HG02970 (cell line): Measurements from ENCODE around the gene LRWD1.
"Not testable (repeated sequence)": the region's sequence is repeated elsewhere in the genome, so short reads cannot be mapped to it uniquely, and the experiment has no call there.

Experiments used
- ATAC-seq: cut with Tn5 transposase; IDR thresholded peaks from one replicate; pipeline ENCODE4 v1.9.1; 2021; ENCODE audit warnings: mild to moderate bottlenecking, moderate library complexity, moderate number of reproducible peaks; ENCODE audit not compliant: unreplicated experiment, low FRiP score

Gene LRWD1

DNA sequence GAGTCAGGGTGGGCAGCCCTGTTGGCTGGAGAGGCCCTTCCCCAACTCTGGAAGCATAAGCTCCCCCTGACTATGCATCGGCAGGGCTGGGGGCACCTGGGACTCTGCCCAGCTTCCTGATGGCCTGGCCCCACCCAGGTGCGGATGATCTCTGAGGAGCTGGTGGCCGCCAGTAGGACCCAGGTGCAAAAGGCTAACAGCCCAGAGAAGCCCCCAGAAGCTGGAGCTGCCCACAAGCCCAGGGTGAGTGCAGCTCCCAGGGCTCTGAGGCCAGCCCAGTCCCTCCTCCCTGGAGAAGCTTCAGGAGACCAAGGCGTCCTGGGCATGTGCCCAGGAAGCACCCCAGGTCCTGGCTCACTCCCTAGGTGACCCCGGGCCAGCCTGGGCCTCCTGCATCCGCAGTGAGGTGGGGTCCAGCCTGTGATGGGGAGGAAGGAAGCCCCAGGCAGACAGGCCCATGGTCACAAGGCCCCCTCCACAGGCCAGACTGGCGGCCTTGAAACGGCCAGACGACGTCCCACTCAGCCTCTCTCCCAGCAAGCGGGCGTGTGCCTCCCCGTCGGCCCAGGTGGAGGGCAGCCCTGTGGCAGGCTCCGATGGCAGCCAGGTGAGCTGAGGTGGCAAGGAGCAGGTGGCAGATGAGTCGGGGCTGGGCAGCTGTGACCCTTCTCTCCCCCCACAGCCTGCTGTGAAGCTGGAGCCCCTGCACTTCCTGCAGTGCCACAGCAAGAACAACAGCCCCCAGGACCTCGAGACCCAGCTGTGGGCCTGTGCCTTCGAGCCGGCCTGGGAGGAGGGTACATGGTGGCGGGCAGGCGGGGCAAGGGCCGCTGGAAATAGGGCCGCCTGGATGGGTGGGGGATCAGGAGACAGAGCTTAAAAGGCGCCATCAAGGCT lies 3.0 kb downstream of the LRWD1 start:
- ATAC-seq: no peak

GRCh38 chr7:102468478-102469350 lies 3.9 kb downstream of the LRWD1 start:
- no peak for ATAC-seq

DNA sequence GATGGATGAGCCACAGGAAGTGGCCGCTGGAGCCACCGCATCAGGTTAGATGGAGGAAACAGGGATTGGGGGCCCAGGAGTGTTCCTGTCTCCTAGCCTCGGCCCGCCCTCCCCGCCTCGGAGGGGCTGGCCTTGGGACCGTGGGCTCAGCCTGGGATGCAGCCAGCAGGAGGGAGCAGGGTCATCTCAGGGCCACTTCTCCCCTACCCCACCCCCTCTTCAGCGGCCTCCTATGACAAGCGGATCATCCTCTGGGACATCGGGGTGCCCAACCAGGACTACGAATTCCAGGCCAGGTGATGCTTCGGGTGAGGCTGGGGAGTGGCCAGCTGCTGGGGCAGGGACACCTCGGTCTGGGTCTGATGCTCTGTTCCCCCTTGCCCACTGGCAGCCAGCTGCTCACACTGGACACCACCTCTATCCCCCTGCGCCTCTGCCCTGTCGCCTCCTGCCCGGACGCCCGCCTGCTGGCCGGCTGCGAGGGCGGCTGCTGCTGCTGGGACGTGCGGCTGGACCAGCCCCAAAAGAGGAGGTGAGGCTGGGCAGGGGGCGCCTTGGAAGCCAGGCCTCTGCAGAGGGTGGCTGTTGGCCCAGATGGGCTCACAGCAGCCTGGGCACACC lies 4.7 kb downstream of the LRWD1 start:
- ATAC-seq: no peak

- ATAC-seq: no peak
These were observed 5.4 kb downstream of the LRWD1 start for GRCh38 chr7:102469972-102470825.

DNA sequence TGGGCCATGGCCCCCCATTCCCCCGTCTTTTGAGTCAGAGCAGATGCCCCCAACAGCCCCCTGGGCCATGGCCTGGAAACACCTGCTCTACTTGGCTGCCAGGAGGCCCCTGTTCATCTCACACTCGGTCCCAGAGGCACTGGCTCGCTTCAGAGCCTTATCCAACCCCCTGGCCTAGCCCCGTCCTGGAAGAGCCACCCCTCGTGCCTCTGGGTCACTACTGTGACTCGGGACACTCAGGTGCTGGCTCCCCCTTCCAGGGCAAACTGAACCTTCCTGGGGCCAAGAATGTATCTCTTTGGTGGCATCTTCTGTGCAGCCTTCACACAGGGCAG lies 7.0 kb downstream of the LRWD1 start:
- no peak for ATAC-seq

DNA sequence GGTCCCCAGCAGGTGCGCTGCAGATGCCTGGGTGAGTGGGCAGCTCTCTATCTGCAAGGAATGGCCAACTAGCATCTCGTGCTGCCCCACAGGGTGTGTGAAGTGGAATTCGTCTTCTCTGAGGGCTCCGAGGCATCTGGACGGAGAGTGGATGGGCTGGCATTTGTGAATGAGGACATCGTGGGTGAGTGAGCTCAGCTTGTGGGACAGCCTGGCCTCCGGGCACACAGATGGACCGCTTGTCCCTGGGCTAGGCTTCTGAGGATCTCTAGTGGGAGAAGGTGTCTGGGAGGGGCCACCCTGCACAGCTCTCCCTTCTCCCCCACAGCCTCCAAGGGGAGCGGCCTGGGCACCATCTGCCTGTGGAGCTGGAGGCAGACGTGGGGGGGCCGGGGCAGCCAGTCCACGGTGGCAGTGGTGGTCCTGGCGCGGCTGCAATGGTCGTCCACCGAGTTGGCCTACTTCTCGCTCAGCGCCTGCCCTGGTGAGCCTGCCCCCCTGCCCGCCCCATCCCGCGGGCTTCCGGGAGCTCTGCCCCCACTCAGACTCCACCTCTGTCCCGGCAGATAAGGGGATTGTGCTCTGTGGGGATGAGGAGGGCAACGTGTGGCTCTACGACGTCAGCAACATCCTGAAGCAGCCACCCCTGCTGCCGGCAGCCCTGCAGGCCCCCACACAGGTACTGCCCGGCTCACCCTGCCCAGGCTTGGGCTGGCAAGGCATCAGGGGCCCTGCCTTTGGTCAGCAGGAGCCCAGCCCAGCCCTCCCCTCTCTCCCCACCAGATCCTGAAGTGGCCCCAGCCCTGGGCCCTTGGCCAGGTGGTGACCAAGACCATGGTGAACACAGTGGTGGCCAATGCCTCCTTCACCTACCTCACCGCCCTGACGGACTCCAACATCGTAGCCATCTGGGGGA lies 7.6 kb downstream of the LRWD1 start:
- no peak for ATAC-seq

GRCh38 chr7:102473271-102473991 lies 8.6 kb downstream of the LRWD1 start:
- no peak for ATAC-seq

GRCh38 chr7:102474116-102474515 lies 9.3 kb downstream of the LRWD1 start:
- ATAC-seq: not testable (repeated sequence)

- ATAC-seq: not testable (repeated sequence)
These were observed 10.1 kb downstream of the LRWD1 start for GRCh38 chr7:102474736-102475435.

- ATAC-seq: peak; percentile 91
These were observed 13.8 kb downstream of the LRWD1 start, which contains the start of gene POLR2J for GRCh38 chr7:102478314-102479208. TSS of gene POLR2J (minus strand) at chr7:102478922. CDS start at chr7:102478860, 62 bp downstream.

DNA sequence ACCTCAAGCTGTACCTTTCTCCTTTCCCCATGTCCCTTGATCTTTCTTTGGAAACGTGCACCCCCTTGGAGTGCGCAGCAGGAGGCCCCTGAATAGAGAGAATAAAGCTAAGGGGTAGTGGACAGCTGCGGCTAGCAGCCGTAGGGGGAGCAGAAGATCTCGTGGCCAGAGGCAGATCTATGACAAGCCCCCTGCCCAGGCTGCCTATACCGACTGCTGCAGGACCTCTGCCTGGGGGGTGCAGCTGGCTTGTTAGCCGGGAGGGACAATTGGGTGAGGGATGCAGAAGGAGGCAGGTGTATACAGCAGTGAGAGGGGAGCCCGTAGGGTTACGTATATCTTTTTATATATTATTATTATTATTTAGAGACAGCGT lies 14.4 kb downstream of the LRWD1 start:
- ATAC-seq: peak; percentile 30

- not testable (repeated sequence) for ATAC-seq
These were observed 15.3 kb downstream of the LRWD1 start for GRCh38 chr7:102479982-102480637.

DNA sequence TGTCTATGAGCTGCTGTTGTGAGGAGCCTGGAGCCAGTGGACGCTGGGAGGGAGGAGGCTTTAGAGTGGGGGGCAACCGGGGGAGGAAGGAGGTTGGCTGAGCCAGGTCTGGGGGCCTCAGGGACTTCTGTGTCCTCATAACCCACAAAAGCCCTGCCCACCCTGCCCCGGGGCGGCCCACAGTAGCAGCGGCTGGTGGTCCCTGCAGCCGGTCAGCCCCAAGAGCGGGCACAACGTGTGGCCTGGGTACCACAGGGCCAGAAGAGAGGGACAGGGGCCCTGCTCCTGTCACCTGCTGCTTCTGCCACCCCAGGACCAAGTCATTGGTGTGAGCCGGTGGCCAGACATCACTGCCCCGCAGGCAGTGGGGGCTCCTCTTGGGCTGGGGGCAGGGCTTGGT lies 17.2 kb downstream of the LRWD1 start:
- not testable (repeated sequence) for ATAC-seq

GRCh38 chr7:102484317-102484716 lies 19.5 kb downstream of the LRWD1 start:
- not testable (repeated sequence) for ATAC-seq

GRCh38 chr7:102490529-102491075 lies 25.8 kb downstream of the LRWD1 start:
- not testable (repeated sequence) for ATAC-seq
